ENCODE measurements around the gene IFITM5.

The IFITM5 gene

GRCh38 chr11:339963-340362 lies 40.6 kb upstream of the IFITM5 start (continued):
- TF ChIP-seq CSRNP3 (CRISPR knock-in tag; IDR thresholded peaks at IDR 0.05) (no peak), ZNF565 (CRISPR knock-in tag; conservative IDR thresholded peaks at IDR 0.05; ENCODE audit: low read depth) (no peak), ARNTL (CRISPR knock-in tag; IDR thresholded peaks at IDR 0.05; ENCODE audit: borderline replicate concordance, low read depth) (no peak), TCF4 (CRISPR knock-in tag; IDR thresholded peaks at IDR 0.05; ENCODE audit: borderline replicate concordance) (no peak), ZFP3 (CRISPR knock-in tag; IDR thresholded peaks at IDR 0.05) (no peak)

DNA sequence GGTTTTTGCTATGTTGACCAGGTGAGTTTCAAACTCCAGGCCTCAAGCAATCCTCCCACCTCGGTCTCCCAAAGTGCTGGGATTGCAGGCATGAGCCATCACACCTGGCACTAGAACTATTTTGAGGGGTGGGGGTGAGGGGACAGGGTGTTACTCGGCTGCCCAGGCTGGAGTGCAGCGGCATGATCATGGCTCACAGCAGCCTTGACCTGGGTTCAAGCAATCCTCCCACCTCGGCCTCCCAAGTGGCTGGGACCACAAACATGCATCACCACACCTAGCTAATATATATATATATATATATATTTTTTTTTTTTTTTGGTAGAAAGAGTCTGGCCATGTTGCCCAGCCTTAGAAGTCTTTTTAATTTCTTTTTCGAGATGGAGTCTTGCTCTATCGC lies 38.4 kb upstream of the IFITM5 start:
- TF ChIP-seq ZC3H10 (CRISPR knock-in tag; IDR thresholded peaks at IDR 0.05) (no peak), ISL1 (CRISPR knock-in tag; IDR thresholded peaks at IDR 0.05) (no peak), ARNTL (CRISPR knock-in tag; IDR thresholded peaks at IDR 0.05; ENCODE audit: borderline replicate concordance, low read depth) (no peak), CSRNP3 (CRISPR knock-in tag; IDR thresholded peaks at IDR 0.05) (no peak), ZNF8 (CRISPR knock-in tag; IDR thresholded peaks at IDR 0.05) (no peak), ZFP3 (CRISPR knock-in tag; IDR thresholded peaks at IDR 0.05) (no peak), ZNF565 (CRISPR knock-in tag; conservative IDR thresholded peaks at IDR 0.05; ENCODE audit: low read depth) (no peak)
- no peak for ATAC-seq

GRCh38 chr11:336659-337198 lies 37.4 kb upstream of the IFITM5 start:
- TF ChIP-seq ZNF565 (CRISPR knock-in tag; conservative IDR thresholded peaks at IDR 0.05; ENCODE audit: low read depth): no peak
- TF ChIP-seq RARB (CRISPR knock-in tag; IDR thresholded peaks at IDR 0.05): no peak
- TF ChIP-seq ZFP3 (CRISPR knock-in tag; IDR thresholded peaks at IDR 0.05): no peak
- no peak for TF ChIP-seq ZC3H10 (CRISPR knock-in tag; IDR thresholded peaks at IDR 0.05)
- no peak for TF ChIP-seq OSR1 (CRISPR knock-in tag; IDR thresholded peaks at IDR 0.05)
- TF ChIP-seq TOX (CRISPR knock-in tag; IDR thresholded peaks at IDR 0.05; ENCODE audit: borderline replicate concordance): no peak
- no peak for TF ChIP-seq CSDC2 (CRISPR knock-in tag; IDR thresholded peaks at IDR 0.05)
- no peak for TF ChIP-seq CSRNP3 (CRISPR knock-in tag; IDR thresholded peaks at IDR 0.05)
- TF ChIP-seq, protein P1, sequence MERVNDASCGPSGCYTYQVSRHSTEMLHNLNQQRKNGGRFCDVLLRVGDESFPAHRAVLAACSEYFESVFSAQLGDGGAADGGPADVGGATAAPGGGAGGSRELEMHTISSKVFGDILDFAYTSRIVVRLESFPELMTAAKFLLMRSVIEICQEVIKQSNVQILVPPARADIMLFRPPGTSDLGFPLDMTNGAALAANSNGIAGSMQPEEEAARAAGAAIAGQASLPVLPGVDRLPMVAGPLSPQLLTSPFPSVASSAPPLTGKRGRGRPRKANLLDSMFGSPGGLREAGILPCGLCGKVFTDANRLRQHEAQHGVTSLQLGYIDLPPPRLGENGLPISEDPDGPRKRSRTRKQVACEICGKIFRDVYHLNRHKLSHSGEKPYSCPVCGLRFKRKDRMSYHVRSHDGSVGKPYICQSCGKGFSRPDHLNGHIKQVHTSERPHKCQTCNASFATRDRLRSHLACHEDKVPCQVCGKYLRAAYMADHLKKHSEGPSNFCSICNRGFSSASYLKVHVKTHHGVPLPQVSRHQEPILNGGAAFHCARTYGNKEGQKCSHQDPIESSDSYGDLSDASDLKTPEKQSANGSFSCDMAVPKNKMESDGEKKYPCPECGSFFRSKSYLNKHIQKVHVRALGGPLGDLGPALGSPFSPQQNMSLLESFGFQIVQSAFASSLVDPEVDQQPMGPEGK (CRISPR knock-in tag; IDR thresholded peaks at IDR 0.05; ENCODE audit: borderline replicate concordance): no peak
- TF ChIP-seq, protein P2, sequence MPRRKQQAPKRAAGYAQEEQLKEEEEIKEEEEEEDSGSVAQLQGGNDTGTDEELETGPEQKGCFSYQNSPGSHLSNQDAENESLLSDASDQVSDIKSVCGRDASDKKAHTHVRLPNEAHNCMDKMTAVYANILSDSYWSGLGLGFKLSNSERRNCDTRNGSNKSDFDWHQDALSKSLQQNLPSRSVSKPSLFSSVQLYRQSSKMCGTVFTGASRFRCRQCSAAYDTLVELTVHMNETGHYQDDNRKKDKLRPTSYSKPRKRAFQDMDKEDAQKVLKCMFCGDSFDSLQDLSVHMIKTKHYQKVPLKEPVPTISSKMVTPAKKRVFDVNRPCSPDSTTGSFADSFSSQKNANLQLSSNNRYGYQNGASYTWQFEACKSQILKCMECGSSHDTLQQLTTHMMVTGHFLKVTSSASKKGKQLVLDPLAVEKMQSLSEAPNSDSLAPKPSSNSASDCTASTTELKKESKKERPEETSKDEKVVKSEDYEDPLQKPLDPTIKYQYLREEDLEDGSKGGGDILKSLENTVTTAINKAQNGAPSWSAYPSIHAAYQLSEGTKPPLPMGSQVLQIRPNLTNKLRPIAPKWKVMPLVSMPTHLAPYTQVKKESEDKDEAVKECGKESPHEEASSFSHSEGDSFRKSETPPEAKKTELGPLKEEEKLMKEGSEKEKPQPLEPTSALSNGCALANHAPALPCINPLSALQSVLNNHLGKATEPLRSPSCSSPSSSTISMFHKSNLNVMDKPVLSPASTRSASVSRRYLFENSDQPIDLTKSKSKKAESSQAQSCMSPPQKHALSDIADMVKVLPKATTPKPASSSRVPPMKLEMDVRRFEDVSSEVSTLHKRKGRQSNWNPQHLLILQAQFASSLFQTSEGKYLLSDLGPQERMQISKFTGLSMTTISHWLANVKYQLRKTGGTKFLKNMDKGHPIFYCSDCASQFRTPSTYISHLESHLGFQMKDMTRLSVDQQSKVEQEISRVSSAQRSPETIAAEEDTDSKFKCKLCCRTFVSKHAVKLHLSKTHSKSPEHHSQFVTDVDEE (CRISPR knock-in tag; IDR thresholded peaks at IDR 0.05): no peak
- TF ChIP-seq ARNTL (CRISPR knock-in tag; IDR thresholded peaks at IDR 0.05; ENCODE audit: borderline replicate concordance, low read depth): no peak
- no peak for TF ChIP-seq ISL1 (CRISPR knock-in tag; IDR thresholded peaks at IDR 0.05)
- no peak for TF ChIP-seq SNAI2 (CRISPR knock-in tag; IDR thresholded peaks at IDR 0.05)
- TF ChIP-seq ZNF70 (CRISPR knock-in tag; IDR thresholded peaks at IDR 0.05): no peak
- TF ChIP-seq CREB5 (CRISPR knock-in tag; IDR thresholded peaks at IDR 0.05; ENCODE audit: low read depth): no peak
- TF ChIP-seq TCF4 (CRISPR knock-in tag; IDR thresholded peaks at IDR 0.05; ENCODE audit: borderline replicate concordance): no peak
- TF ChIP-seq POU6F1 (CRISPR knock-in tag; IDR thresholded peaks at IDR 0.05; ENCODE audit: borderline replicate concordance, low read depth): no peak
- TF ChIP-seq BACH2 (CRISPR knock-in tag; IDR thresholded peaks at IDR 0.05; ENCODE audit: borderline replicate concordance): no peak
- no peak for ATAC-seq
